ES-I3 (cell line): Measurements from ENCODE around the gene PCDHA1.

Source experiments
- H3K36me3 ChIP-seq: 2 replicates; pipeline ENCODE4 v1.6.1; 2013; ENCODE audit warnings: mild to moderate bottlenecking, low read length, control low read depth, moderate library complexity; ENCODE audit not compliant: insufficient read depth
- H3K4me1 ChIP-seq: 2 replicates; pipeline ENCODE4 v1.6.1; 2013; ENCODE audit warnings: mild to moderate bottlenecking, control low read depth, low read length; ENCODE audit not compliant: insufficient read depth
- H3K9ac ChIP-seq: 2 replicates; pipeline ENCODE4 v1.6.1; 2013; ENCODE audit warnings: low read depth, mild to moderate bottlenecking, low read length, moderate library complexity
- H3K9me3 ChIP-seq: 2 replicates; pipeline ENCODE4 v1.6.1; 2013; ENCODE audit warnings: mild to moderate bottlenecking, low read length, moderate library complexity; ENCODE audit not compliant: control insufficient read depth, insufficient read depth

Gene PCDHA1

DNA sequence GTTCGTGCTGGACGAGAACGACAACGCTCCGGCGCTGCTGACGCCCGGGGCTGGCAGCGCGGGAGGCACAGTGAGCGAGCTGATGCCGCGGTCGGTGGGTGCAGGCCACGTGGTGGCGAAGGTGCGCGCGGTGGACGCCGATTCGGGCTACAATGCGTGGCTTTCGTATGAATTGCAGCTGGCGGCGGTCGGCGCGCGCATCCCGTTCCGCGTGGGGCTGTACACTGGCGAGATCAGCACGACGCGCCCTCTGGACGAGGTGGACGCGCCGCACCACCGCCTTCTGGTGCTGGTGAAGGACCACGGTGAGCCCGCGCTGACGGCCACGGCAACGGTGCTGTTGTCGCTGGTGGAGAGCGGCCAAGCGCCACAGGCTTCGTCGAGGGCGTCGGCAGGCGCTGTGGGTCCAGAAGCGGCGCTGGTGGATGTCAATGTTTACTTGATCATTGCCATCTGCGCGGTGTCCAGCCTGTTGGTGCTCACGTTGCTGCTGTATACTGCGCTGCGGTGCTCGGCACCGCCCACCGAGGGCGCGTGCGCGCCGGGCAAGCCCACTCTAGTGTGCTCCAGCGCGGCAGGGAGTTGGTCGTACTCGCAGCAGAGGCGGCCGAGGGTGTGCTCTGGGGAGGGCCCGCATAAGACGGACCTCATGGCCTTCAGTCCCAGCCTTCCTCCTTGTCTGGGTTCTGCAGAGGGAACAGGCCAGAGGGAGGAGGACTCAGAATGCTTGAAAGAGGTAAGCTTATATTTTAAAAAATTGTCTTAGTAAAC lies 98.2 kb downstream of the PCDHA1 start:
- Histone ChIP-seq H3K36me3 (no peaks in the 10 kb centered on the region), H3K4me1 (no peaks in the 10 kb centered on the region), H3K9ac (no peak overlapping the region), H3K9me3 (no peaks in the 10 kb centered on the region)

DNA sequence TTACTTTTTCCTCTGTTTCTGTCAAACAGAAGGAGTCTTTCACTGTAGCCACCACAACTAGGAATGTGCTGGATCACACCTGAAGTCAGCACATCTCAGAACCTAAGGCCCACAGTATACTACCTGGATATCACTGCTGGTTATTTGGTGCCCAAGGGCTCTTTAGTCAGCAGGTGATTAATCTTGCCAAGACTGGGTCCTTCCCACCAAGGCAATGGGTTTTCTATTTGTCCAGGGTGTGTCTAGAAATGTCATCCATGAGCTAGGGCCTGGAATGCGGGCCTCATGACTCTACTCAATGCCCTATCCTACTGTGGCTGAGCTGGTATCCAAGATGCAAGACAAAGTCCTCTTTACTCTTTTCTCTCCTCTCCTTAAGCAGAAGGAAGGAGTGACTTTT lies 130.4 kb downstream of the PCDHA1 start:
- H3K9ac ChIP-seq = no peak overlapping the region
- no peaks in the 10 kb centered on the region for H3K4me1 ChIP-seq
- no peaks in the 10 kb centered on the region; the same call in 1 of the 2 replicates for H3K9me3 ChIP-seq
- H3K36me3 ChIP-seq = no peaks in the 10 kb centered on the region

DNA sequence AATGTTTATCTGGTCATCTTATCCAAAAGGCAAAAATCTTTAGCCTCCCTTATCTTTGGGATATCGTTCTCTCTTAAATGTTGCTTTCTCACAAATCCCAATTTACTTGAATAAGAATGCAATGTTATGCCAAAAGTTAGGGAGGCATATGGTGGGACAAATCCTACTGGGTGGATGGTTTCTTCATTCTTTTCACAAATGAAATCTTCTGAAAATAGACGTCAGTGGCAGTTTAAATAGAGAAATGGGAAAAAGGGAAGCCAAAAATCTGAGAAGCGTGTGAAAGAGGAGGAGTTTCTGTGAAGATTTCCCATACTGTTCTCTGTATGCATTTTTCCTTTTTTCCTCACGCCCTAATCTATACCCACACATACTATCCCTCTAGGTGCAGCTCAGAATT lies 137.7 kb downstream of the PCDHA1 start:
- no peaks in the 10 kb centered on the region for H3K36me3 ChIP-seq
- H3K4me1 ChIP-seq = no peaks in the 10 kb centered on the region
- no peaks in the 10 kb centered on the region for H3K9me3 ChIP-seq
- H3K9ac ChIP-seq = no peak overlapping the region

DNA sequence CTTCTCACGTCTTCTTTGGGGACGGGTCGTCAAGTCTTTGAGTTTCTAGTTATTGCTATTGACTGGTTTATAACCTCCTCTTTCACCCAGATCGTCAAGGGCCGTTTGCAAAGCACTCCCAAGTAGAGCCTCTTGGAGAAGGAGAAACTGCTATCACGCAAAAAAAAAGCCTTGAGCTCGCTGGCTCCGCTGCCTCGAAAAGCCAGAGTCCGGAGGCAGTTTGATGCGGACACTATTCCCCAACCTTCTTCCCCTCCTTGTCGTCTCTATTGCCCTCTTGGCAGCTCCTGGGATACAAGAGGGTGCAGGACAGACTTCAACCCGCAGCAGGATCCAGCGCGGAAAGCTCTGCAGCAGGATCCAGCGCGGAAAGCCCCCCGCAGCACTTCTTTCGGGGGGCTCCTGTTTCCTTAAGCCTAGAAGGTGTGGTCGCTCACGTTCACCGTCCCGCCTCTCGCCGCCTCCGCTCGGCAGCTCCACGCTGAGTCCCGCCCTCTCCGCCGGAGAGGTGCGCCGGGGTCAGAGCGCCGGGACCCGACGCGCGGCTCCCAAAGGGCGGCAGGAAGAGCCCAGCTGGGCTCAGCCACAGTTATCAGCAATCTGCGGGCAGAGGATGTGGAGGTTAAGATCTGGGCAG lies 140.0 kb downstream of the PCDHA1 start, which contains the start of gene PCDHAC1:
Gene PCDHAC1, plus strand, starts transcription at position 494 of the 637 bp plus-strand sequence. CDS start 594 bp downstream, outside the sequence.
- H3K9me3 ChIP-seq = no peaks in the 10 kb centered on the region
- H3K4me1 ChIP-seq = no peaks in the 10 kb centered on the region
- no peaks in the 10 kb centered on the region for H3K36me3 ChIP-seq
- H3K9ac ChIP-seq = peak within 1 kb of the TSS; percentile 92

- Histone ChIP-seq H3K9ac (peak overlapping the region; percentile 92), H3K4me1 (no peaks in the 10 kb centered on the region), H3K36me3 (no peaks in the 10 kb centered on the region), H3K9me3 (no peaks in the 10 kb centered on the region)
Observed at GRCh38 chr5:140926443-140927227, 140.7 kb downstream of the PCDHA1 start.

DNA sequence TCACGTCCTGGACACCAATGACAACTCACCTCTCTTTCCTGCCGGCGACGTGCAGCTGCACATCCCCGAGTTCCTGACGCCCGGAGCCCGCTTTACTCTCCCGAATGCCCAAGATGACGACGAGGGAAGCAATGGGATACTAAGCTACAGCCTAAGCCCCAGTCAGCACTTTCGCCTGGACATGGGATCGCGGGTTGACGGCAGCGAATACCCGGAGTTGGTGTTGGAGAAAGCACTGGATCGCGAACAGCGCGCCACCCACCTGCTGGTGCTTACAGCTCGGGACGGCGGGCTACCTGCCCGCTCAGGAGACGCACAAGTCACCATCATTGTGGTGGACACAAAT lies 141.3 kb downstream of the PCDHA1 start:
- no peaks in the 10 kb centered on the region for H3K9me3 ChIP-seq
- no peaks in the 10 kb centered on the region for H3K36me3 ChIP-seq
- peak overlapping the region; percentile 92 for H3K9ac ChIP-seq
- no peaks in the 10 kb centered on the region for H3K4me1 ChIP-seq

GRCh38 chr5:140934964-140935606 lies 149.1 kb downstream of the PCDHA1 start:
- no peak overlapping the region for H3K9ac ChIP-seq
- no peaks in the 10 kb centered on the region for H3K9me3 ChIP-seq
- H3K36me3 ChIP-seq = no peaks in the 10 kb centered on the region
- H3K4me1 ChIP-seq = no peaks in the 10 kb centered on the region

DNA sequence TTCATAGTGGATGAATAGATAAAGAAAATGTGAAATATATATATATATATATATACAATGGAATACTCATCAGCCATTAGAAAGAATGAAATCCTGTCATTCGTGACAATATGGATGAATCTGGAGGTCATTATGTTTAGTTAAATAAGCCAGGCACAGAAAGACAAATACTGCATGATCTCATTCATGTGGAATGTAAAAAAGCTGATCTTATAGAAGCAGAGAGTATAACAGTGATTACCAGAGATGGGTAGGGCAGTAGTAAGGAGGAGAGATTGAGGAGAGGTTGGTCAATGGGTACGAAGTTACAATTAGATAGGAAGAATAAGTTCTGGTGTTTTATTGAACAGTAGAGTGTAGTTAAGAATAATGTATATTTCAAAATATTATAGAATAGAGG lies 160.6 kb downstream of the PCDHA1 start:
- Histone ChIP-seq H3K36me3 (no peaks in the 10 kb centered on the region), H3K9ac (no peak overlapping the region), H3K4me1 (no peaks in the 10 kb centered on the region), H3K9me3 (0 out of 2 replicates have a peak, but pooled peaks cover 2% of the 10 kb centered on the region)

DNA sequence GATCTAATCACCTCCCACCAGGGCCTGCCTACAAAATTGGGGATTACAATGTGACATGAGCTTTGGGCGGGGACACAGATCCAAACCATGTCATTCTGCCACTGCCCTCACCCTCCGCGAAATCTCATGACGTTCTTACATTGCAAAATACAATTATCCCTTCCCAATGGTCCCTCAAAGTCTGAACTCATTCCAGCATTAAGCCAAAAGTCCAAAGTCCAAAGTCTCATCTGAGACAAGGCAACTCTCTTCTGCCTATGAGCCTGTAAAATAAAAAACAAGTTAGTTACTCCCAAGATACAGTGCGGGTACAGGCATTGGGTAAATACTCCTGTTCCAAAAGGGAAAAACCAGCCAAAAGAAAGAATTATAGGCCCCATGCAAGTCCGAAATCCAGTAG lies 165.7 kb downstream of the PCDHA1 start:
- Histone ChIP-seq H3K9ac (no peak overlapping the region), H3K36me3 (no peaks in the 10 kb centered on the region), H3K9me3 (no peaks in the 10 kb centered on the region), H3K4me1 (no peaks in the 10 kb centered on the region)

DNA sequence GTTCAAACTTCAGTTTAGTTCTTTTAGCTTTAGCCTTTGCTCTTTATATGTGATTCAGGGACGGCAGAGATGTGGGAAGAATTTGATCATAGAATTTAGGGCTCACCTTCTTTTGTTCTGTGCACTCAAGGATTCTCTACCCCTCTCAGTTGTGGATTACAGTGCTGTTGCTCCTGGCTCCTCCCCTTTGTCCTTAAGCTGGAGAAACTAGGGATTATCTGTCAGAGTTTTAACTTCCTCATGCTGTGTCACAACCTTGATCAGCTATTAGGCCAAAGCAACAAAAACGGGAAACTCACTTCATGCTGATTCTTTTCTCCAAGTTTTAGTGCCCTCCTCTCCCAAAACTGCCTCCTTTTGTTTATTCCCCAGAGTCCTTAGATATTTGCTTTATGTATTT lies 167.3 kb downstream of the PCDHA1 start:
- Histone ChIP-seq H3K9ac (no peak overlapping the region), H3K9me3 (no peaks in the 10 kb centered on the region), H3K4me1 (no peaks in the 10 kb centered on the region), H3K36me3 (no peaks in the 10 kb centered on the region)

DNA sequence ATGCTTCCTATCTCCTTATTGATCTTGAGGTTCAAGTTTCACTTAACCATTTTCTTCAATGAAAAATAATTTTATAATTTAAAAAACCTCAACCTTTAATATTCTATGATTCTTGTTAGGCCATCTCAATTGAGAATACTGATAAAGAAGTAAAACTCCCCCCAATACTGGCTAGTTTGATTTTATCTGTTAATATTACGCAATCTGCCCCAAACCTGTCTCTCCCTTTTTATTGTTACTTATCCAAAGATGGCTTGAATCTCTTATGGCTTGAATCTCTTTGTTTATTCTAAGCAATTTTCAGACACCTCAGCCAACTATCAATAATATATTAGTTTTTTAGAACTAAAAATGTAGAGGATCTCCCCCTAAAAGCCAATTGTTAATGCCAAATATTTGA lies 176.2 kb downstream of the PCDHA1 start:
- Histone ChIP-seq H3K36me3 (no peaks in the 10 kb centered on the region), H3K4me1 (peaks cover 13% of the 10 kb centered on the region; the same call in 1 of the 2 replicates), H3K9ac (no peak overlapping the region), H3K9me3 (no peaks in the 10 kb centered on the region)

DNA sequence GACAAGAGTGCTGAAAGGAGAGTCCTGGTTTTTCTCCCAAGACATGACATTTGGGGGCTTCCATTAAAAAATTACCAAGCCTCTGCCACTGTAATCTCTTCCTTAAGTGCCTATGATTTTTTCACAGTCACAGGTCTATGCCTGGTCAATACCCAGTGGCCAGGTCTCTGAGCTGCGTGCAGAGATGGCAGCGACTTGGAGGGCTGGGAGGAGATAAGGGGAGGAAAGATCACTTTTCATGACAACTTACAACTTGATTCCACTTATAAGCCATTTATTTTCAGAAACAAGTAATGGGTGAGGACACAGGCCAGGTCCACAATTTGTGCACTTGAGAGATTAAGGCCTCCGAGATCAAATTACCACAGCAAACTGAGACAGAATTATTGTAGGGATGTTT lies 178.4 kb downstream of the PCDHA1 start:
- H3K9ac ChIP-seq = no peak overlapping the region
- peaks cover 13% of the 10 kb centered on the region; the same call in 1 of the 2 replicates for H3K4me1 ChIP-seq
- H3K36me3 ChIP-seq = no peaks in the 10 kb centered on the region
- no peaks in the 10 kb centered on the region for H3K9me3 ChIP-seq

- no peaks in the 10 kb centered on the region for H3K9me3 ChIP-seq
- H3K9ac ChIP-seq = peak overlapping the region; percentile 73
- peaks cover 22% of the 10 kb centered on the region; the same call in 1 of the 2 replicates for H3K4me1 ChIP-seq
- no peaks in the 10 kb centered on the region for H3K36me3 ChIP-seq
Observed at GRCh38 chr5:140965905-140966292, 180.0 kb downstream of the PCDHA1 start.
